Neural crest cell (in vitro differentiated cells): ENCODE results near the gene EDIL3. TPM values are rescaled to one million over a fixed set of nuclear protein-coding genes. Genes with fewer than 3 reads are reported as not detected.

Source experiments
- DNase-seq: peaks from one replicate; pipeline ENCODE4 v3.0.0; 2021; ENCODE audit warnings: low read depth, mixed read lengths, low spot score
- H3K27ac Mint-ChIP-seq: one replicate; pipeline ENCODE4 v1.8.0; 2021; ENCODE audit warnings: mild to moderate bottlenecking, mixed read lengths; ENCODE audit not compliant: unreplicated experiment
- H3K27me3 Mint-ChIP-seq: 2 replicates; pipeline ENCODE4 v1.8.0; 2021; ENCODE audit warnings: low read depth, mild to moderate bottlenecking, mixed read lengths
- H3K36me3 Mint-ChIP-seq: 2 replicates; pipeline ENCODE4 v1.8.0; 2021; ENCODE audit warnings: low read depth, mild to moderate bottlenecking, mixed read lengths
- H3K4me1 Mint-ChIP-seq: 2 replicates; pipeline ENCODE4 v1.8.0; 2021; ENCODE audit warnings: mixed read lengths
- H3K4me3 Mint-ChIP-seq: one replicate; pipeline ENCODE4 v1.8.0; 2021; ENCODE audit warnings: mild to moderate bottlenecking, mixed read lengths
- H3K9me3 Mint-ChIP-seq: 2 replicates; pipeline ENCODE4 v1.8.0; 2021; ENCODE audit warnings: mixed read lengths
- total RNA-seq: library from RNA; stranded (reverse); gene quantifications from 2 replicates; pipeline ENCODE4 v1.2.1, GENCODE V29; 2021
- TF ChIP-seq, protein P1 (sequence below): fragments of 200-600 bp; sonication (generic); conservative IDR thresholded peaks from 2 replicates; pipeline ENCODE4 v1.5.0; 2021; ENCODE audit warnings: antibody characterized with exemption, mild to moderate bottlenecking

EDIL3 gene
- total RNA-seq, 1 donor from 2014 or later: 1.2 TPM

DNA sequence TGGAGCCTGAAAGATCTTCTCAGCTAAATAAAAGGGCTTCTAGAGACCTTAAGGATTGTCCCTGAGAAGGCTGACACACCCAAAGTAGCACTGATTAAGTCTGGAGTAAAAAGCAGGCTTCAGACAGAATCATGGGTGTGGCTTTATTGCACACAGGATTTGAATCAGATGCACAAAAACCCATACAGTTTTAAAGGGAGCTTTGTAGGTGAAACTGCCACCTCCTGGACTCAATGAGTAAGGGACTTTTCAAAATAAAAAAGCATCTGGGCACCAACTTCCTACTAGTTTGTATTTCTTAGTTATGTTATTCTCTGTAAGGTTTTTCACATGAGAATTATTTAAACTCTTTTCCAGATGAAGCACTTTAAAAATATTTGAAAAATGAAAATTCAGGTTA is 129.4 kb downstream of the EDIL3 start:
- H3K27ac Mint-ChIP-seq: no peak overlapping the region
- no peaks in the 10 kb centered on the region for H3K36me3 Mint-ChIP-seq
- TF ChIP-seq, protein P1, sequence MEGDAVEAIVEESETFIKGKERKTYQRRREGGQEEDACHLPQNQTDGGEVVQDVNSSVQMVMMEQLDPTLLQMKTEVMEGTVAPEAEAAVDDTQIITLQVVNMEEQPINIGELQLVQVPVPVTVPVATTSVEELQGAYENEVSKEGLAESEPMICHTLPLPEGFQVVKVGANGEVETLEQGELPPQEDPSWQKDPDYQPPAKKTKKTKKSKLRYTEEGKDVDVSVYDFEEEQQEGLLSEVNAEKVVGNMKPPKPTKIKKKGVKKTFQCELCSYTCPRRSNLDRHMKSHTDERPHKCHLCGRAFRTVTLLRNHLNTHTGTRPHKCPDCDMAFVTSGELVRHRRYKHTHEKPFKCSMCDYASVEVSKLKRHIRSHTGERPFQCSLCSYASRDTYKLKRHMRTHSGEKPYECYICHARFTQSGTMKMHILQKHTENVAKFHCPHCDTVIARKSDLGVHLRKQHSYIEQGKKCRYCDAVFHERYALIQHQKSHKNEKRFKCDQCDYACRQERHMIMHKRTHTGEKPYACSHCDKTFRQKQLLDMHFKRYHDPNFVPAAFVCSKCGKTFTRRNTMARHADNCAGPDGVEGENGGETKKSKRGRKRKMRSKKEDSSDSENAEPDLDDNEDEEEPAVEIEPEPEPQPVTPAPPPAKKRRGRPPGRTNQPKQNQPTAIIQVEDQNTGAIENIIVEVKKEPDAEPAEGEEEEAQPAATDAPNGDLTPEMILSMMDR: peak; percentile 52
- no peak overlapping the region for H3K4me3 Mint-ChIP-seq
- no peaks in the 10 kb centered on the region for H3K4me1 Mint-ChIP-seq
- H3K9me3 Mint-ChIP-seq: no peaks in the 10 kb centered on the region
- no peak for DNase-seq
- no peaks in the 10 kb centered on the region for H3K27me3 Mint-ChIP-seq

DNA sequence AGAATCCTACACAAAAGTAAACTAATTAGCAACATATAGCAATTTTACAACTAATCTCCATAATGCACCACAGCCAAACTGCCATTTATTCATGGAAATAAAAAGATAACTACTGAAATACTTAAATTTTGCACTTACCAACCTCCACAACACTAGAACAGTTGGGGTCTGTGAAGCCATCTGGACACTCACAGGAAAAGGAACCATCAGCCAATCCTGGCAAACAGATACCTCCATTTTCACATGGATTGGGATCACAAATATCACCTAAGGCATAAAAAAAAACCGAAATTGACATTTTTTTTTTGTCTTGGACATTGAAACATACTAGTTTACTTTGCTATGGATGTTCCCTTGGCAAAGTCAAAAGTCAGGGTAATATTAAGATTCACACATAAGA is 130.7 kb downstream of the EDIL3 start:
- TF ChIP-seq, protein P1: no peak
- DNase-seq: no peak
- no peak overlapping the region for H3K27ac Mint-ChIP-seq
- H3K36me3 Mint-ChIP-seq: no peaks in the 10 kb centered on the region
- no peaks in the 10 kb centered on the region for H3K9me3 Mint-ChIP-seq
- H3K27me3 Mint-ChIP-seq: no peaks in the 10 kb centered on the region
- no peaks in the 10 kb centered on the region for H3K4me1 Mint-ChIP-seq
- no peak overlapping the region for H3K4me3 Mint-ChIP-seq

DNA sequence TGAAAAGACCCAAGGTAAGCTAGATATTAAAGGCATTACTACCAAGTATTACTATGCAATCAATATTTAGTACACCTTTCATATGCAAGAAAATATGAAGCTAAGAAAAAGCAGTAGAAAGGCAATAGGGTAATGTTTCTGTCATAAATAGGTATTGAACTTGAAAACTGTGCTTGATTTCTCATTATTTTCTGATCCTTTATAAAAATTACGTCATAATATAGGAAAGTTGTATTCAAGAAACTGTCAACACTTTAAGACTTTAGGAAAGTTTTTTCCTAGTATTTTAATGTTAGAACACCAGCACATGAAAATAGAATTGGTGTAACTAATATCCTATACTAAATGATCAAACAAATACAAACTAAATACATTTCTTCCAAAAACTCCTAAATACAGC is 133.2 kb downstream of the EDIL3 start:
- Mint-ChIP-seq H3K4me3 (no peak overlapping the region), H3K4me1 (no peaks in the 10 kb centered on the region), H3K9me3 (no peaks in the 10 kb centered on the region), H3K27me3 (no peaks in the 10 kb centered on the region), H3K27ac (no peak overlapping the region), H3K36me3 (no peaks in the 10 kb centered on the region)
- TF ChIP-seq, protein P1: no peak
- no peak for DNase-seq

DNA sequence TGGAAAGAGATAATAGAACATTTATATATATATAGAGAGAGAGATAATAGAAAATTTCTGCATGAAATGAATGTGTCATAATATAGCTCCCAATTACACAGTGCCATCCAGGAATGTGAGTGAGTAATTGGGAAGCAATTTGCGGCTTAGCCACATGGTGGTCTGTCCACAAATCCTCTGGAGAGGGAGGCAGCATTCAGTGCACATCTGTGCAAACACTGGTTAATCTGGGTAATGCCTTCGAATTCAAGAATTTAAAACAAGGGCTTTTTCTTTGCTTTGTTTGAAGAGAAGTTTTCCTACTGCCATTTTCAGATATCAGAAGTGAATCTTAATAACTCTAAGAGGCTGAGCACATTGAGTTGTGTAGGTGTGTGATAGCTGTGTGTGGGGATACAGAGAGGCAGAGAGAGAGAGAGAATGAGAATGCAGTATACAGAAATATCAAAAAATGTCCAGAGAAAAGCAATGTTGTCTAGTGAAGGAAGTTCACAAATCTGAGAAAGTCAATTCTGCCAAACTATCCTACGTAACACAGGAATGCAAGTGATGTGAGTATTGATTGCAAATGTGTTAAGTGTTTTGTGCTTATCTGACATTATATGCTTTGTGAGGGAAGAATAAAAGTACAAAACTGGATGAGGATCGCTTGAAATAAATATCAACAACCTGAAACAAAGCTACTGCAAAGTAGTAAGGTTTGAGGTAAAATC is 134.6 kb downstream of the EDIL3 start:
- no peaks in the 10 kb centered on the region for H3K4me1 Mint-ChIP-seq
- H3K27ac Mint-ChIP-seq: peak overlapping the region; percentile 9
- no peaks in the 10 kb centered on the region for H3K27me3 Mint-ChIP-seq
- H3K9me3 Mint-ChIP-seq: no peaks in the 10 kb centered on the region
- no peak for DNase-seq
- TF ChIP-seq, protein P1: no peak
- H3K4me3 Mint-ChIP-seq: no peak overlapping the region
- H3K36me3 Mint-ChIP-seq: no peaks in the 10 kb centered on the region

DNA sequence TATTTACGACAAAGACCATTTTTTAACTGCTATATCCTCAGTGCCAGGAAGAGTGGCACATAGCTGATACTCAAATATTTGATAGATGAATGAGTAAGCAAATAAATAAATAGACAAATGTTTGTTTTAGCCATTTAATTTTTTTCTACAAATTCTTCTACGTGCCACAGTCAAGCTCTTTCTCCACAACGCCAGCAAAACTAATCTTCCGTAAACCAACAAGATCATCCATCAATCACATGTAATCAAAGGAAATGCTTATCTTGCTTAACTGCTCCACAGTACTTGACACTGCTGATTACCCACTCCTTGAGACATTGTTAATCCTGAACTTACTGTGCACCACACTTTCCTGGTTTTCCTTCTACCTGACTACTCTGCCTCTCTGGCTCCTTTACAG is 136.7 kb downstream of the EDIL3 start:
- no peak overlapping the region for H3K4me3 Mint-ChIP-seq
- TF ChIP-seq, protein P1: no peak
- H3K27me3 Mint-ChIP-seq: no peaks in the 10 kb centered on the region
- no peak overlapping the region for H3K27ac Mint-ChIP-seq
- no peaks in the 10 kb centered on the region for H3K4me1 Mint-ChIP-seq
- no peak for DNase-seq
- no peaks in the 10 kb centered on the region for H3K9me3 Mint-ChIP-seq
- H3K36me3 Mint-ChIP-seq: no peaks in the 10 kb centered on the region
